HepG2 (cell line): ENCODE data around the gene HEXIM1. TPM values are rescaled to one million over a fixed set of nuclear protein-coding genes. Genes with fewer than 3 reads are reported as not detected.

Source experiments
- ARID4A ChIP-seq: sonication (generic); formaldehyde crosslinking; IDR thresholded peaks from 2 replicates; pipeline ENCODE4 v1.5.0; 2020; ENCODE audit warnings: mild to moderate bottlenecking, missing genetic modification reagents, borderline replicate concordance
- BHLHE40 ChIP-seq: IDR thresholded peaks from 2 replicates; pipeline ENCODE4 v1.6.1; 2011; ENCODE audit warnings: low read length, improper control_type of control experiment
- CREB1 ChIP-seq, 2 experiments: fragments of 450-650 bp in 1 of 2; IDR thresholded peaks; 2 replicates each; pipeline ENCODE4 v1.6.1; 2016 to 2017; ENCODE audit warnings: control low read depth in 1 of 2, mild to moderate bottlenecking in 1 of 2, missing compliant biosample characterization in 1 of 2, missing genetic modification characterization in 1 of 2
- CREB3 ChIP-seq: sonication (generic); formaldehyde crosslinking; IDR thresholded peaks from 2 replicates; pipeline ENCODE4 v1.5.0; 2020; ENCODE audit warnings: missing genetic modification reagents
- KAT8 ChIP-seq: IDR thresholded peaks from 2 replicates; pipeline ENCODE4 v1.6.1; 2016; ENCODE audit warnings: missing genetic modification reagents, missing compliant biosample characterization
- MEIS1 ChIP-seq: sonication (generic); formaldehyde crosslinking; IDR thresholded peaks from 2 replicates; pipeline ENCODE4 v1.9.0; 2021; ENCODE audit warnings: mild to moderate bottlenecking, missing genetic modification reagents, moderate library complexity, borderline replicate concordance
- NAIF1 ChIP-seq: sonication (generic); formaldehyde crosslinking; IDR thresholded peaks from 2 replicates; pipeline ENCODE4 v1.5.0; 2020; ENCODE audit warnings: mild to moderate bottlenecking, missing genetic modification reagents, borderline replicate concordance
- PCBP2 ChIP-seq: fragments of 200-400 bp; formaldehyde crosslinking; optimal IDR thresholded peaks from 2 replicates; pipeline ENCODE3; 2018; ENCODE audit warnings: low read length, low read depth; ENCODE audit not compliant: poor library complexity, severe bottlenecking
- SKI ChIP-seq: fragments of 450-650 bp; IDR thresholded peaks from one replicate; pipeline ENCODE4 v1.6.1; 2018; ENCODE audit warnings: mild to moderate bottlenecking; ENCODE audit not compliant: partially characterized antibody
- SP140L ChIP-seq: sonication (generic); formaldehyde crosslinking; IDR thresholded peaks from 2 replicates; pipeline ENCODE4 v1.4.0; 2020; ENCODE audit warnings: missing genetic modification reagents, borderline replicate concordance
- TEAD2 ChIP-seq: sonication (generic); formaldehyde crosslinking; IDR thresholded peaks from 2 replicates; pipeline ENCODE4 v1.9.0; 2021; ENCODE audit warnings: missing genetic modification reagents
- ZBTB21 ChIP-seq: sonication (generic); formaldehyde crosslinking; IDR thresholded peaks from 2 replicates; pipeline ENCODE4 v1.4.0; 2020; ENCODE audit warnings: missing genetic modification reagents
- ZNF253 ChIP-seq: sonication (generic); formaldehyde crosslinking; IDR thresholded peaks from 2 replicates; pipeline ENCODE4 v1.8.0; 2022; ENCODE audit warnings: mild to moderate bottlenecking, missing genetic modification reagents, borderline replicate concordance
- ZNF44 ChIP-seq: sonication (generic); formaldehyde crosslinking; IDR thresholded peaks from 2 replicates; pipeline ENCODE4 v1.5.1; 2020; ENCODE audit warnings: mild to moderate bottlenecking, missing genetic modification reagents
- ZNF552 ChIP-seq: sonication (generic); formaldehyde crosslinking; IDR thresholded peaks from 2 replicates; pipeline ENCODE4 v1.9.0; 2022; ENCODE audit warnings: missing genetic modification reagents, mild to moderate bottlenecking, borderline replicate concordance
- ZNF629 ChIP-seq: sonication (generic); formaldehyde crosslinking; conservative IDR thresholded peaks from 2 replicates; pipeline ENCODE4 v1.5.0; 2020; ENCODE audit warnings: missing genetic modification reagents
- ZNF724P ChIP-seq: sonication (generic); formaldehyde crosslinking; IDR thresholded peaks from 2 replicates; pipeline ENCODE4 v1.8.0; 2022; ENCODE audit warnings: missing genetic modification reagents, borderline replicate concordance
- polyA plus RNA-seq, 8 experiments: library from polyadenylated mRNA; depleted of rRNA in 3 of 8; stranded (reverse) in 7 of 8; unstranded in 1 of 8; fragments of >200 nt; fragmentation: Illumina TruSeq in 4 of 8; extraction: Trizol in 4 of 8; gene quantifications; 2 replicates each; pipeline versions ENCODE4 v1.2.1 to v1.2.3, GENCODE V29; 2011 to 2016; ENCODE audit warnings: low read depth in 4 of 8, missing spikeins in 1 of 8, mixed read lengths in 1 of 8; ENCODE audit not compliant: insufficient read depth in 1 of 8
- total RNA-seq, 5 experiments: library from RNA; depleted of rRNA; stranded (reverse); fragments of >200 nt; fragmentation: Illumina TruSeq; extraction: Trizol; gene quantifications; 2 replicates each; pipeline ENCODE4 v1.2.3, GENCODE V29; 2016; ENCODE audit warnings: low read depth in 1 of 5
- TF ChIP-seq, protein P1 (sequence below): sonication (generic); formaldehyde crosslinking; IDR thresholded peaks from 2 replicates; pipeline ENCODE4 v1.4.0; 2020; ENCODE audit warnings: low read depth, missing genetic modification reagents

The HEXIM1 gene
- total and polyA plus RNA-seq, 2 of the 13 experiments (the other 11 are each of a cell fraction or from before 2014, with no cell fraction given), result 10.5 to 16.6 TPM

GRCh38 chr17:45101883-45102811, 46.1 kb upstream of the HEXIM1 start (continued):
- TF ChIP-seq ARID4A (CRISPR knock-in tag), result peak; percentile 68; the same call in 1 of the 2 replicates
- no peak for TF ChIP-seq ZNF552 (CRISPR knock-in tag)
- TF ChIP-seq NAIF1 (CRISPR knock-in tag), result no peak
- TF ChIP-seq SKI, result no peak
- no peak for TF ChIP-seq ZNF724P (CRISPR knock-in tag)
- TF ChIP-seq BHLHE40, result no peak
- TF ChIP-seq PCBP2, result no peak
- no peak for TF ChIP-seq ZNF253 (CRISPR knock-in tag)
- TF ChIP-seq, protein P1, sequence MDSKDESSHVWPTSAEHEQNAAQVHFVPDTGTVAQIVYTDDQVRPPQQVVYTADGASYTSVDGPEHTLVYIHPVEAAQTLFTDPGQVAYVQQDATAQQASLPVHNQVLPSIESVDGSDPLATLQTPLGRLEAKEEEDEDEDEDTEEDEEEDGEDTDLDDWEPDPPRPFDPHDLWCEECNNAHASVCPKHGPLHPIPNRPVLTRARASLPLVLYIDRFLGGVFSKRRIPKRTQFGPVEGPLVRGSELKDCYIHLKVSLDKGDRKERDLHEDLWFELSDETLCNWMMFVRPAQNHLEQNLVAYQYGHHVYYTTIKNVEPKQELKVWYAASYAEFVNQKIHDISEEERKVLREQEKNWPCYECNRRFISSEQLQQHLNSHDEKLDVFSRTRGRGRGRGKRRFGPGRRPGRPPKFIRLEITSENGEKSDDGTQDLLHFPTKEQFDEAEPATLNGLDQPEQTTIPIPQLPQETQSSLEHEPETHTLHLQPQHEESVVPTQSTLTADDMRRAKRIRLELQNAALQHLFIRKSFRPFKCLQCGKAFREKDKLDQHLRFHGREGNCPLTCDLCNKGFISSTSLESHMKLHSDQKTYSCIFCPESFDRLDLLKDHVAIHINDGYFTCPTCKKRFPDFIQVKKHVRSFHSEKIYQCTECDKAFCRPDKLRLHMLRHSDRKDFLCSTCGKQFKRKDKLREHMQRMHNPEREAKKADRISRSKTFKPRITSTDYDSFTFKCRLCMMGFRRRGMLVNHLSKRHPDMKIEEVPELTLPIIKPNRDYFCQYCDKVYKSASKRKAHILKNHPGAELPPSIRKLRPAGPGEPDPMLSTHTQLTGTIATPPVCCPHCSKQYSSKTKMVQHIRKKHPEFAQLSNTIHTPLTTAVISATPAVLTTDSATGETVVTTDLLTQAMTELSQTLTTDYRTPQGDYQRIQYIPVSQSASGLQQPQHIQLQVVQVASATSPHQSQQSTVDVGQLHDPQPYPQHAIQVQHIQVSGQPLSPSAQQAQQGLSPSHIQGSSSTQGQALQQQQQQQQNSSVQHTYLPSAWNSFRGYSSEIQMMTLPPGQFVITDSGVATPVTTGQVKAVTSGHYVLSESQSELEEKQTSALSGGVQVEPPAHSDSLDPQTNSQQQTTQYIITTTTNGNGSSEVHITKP (CRISPR knock-in tag), result peak; percentile 19; the same call in 1 of the 2 replicates
- TF ChIP-seq TEAD2, result no peak
- TF ChIP-seq ZNF629, result 0 out of 2 replicates have a peak, but pooled peaks have one; percentile 22
- TF ChIP-seq KAT8 (CRISPR knock-in tag), result peak; percentile 73; the same call in 1 of the 2 replicates
- no peak for TF ChIP-seq CREB1 (IDR thresholded peaks at IDR 0.05)
- TF ChIP-seq CREB1 (CRISPR knock-in tag; IDR thresholded peaks at IDR 0.05), result no peak
- TF ChIP-seq MEIS1, result 0 out of 2 replicates have a peak, but pooled peaks have one; percentile 15
- peak; percentile 37; the same call in 1 of the 2 replicates for TF ChIP-seq ZNF44 (CRISPR knock-in tag)
- TF ChIP-seq CREB3 (CRISPR knock-in tag), result no peak
- TF ChIP-seq SP140L (CRISPR knock-in tag), result no peak
- no peak for TF ChIP-seq ZBTB21 (CRISPR knock-in tag)
